Erythroblast (primary cell): ENCODE measurements around the gene EIF4A3.

Source experiments
- GATA1 ChIP-seq: IDR thresholded peaks from 2 replicates; pipeline ENCODE4 v1.6.1; 2011; ENCODE audit warnings: low read depth, mild to moderate bottlenecking, control low read depth, low read length, moderate library complexity
- POLR2A ChIP-seq: IDR thresholded peaks from 2 replicates; pipeline ENCODE4 v1.6.1; 2011; ENCODE audit warnings: mild to moderate bottlenecking, low read length

DNA sequence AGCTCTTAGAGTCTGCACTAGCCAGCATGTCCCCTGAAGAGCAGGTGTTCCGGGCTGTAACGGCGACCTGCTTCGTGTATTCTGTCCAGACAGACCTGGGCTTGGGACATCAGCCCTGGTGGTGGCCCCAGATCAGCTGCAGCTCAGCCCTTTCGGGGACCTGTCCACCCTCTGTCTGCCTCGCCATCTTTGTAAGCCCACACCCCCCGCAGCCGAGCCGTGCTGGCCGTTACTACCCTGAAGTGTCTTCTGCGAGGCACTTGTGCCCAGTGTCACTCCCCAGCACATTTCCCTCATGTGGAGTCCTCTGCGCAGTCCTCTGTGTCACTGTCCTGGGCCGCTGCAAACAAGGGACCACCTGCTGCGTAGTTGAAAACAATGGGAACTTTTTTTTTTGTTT lies 33.3 kb upstream of the EIF4A3 start:
- TF ChIP-seq POLR2A (no peak), GATA1 (no peak)
